HG03064 (cell line): ENCODE results near the gene SLC1A4.

ENCODE experiments used
- ATAC-seq: cut with Tn5 transposase; IDR thresholded peaks from one replicate; pipeline ENCODE4 v1.9.1; 2021; ENCODE audit warnings: low read depth; ENCODE audit not compliant: unreplicated experiment

Gene SLC1A4

GRCh38 chr2:64989126-64989981 lies at the start of gene SLC1A4:
Gene SLC1A4, plus strand, starts transcription at chr2:64989399. Its CDS starts 245 bp downstream, at chr2:64989644.
- peak; percentile 72 for ATAC-seq

- ATAC-seq: no peak
These were observed 48.1 kb upstream of the SLC1A4 start for GRCh38 chr2:64941143-64941542.

DNA sequence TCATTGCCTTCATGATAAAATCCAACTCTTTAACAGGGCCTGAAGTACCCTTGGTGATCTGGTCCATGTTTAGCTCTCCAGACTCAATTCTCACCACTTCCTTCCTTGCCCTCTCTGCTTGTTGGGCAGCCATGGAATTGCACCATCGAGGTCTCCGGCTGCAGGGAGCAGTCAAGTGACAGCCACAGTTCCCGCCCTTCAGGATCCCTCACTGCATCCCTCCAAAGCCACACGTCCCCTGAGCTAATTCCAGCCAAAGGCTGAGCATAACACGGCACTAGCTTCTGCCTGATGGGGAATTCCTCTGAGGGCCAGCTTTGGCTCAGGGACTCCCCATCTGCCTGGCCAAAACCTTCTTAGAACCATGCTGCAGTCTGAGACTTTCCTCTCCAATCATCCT lies 47.4 kb upstream of the SLC1A4 start:
- no peak for ATAC-seq

DNA sequence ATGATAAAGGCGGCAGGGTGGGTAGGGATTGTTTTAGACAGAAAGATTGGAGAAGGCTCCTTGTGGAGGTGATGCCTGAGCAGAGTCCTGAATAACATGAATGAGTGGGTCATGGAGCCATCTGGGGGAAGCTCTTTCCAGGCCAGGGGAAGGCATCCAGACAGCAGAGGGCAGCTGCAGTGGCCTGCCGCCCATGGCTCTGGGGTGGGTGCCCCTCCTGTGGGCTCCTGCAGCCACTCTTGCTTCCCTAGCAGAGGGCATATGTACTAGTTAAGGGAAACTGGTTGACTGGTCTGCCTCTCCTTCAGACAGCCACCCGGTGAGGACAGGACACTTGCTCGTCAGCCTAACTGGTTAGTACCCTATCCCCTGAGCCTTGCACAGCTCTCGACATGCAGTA lies 46.5 kb upstream of the SLC1A4 start:
- ATAC-seq: no peak

- no peak for ATAC-seq
These were observed 45.6 kb upstream of the SLC1A4 start for GRCh38 chr2:64943387-64944150.

- ATAC-seq: no peak
These were observed 44.7 kb upstream of the SLC1A4 start for GRCh38 chr2:64944484-64944883.

DNA sequence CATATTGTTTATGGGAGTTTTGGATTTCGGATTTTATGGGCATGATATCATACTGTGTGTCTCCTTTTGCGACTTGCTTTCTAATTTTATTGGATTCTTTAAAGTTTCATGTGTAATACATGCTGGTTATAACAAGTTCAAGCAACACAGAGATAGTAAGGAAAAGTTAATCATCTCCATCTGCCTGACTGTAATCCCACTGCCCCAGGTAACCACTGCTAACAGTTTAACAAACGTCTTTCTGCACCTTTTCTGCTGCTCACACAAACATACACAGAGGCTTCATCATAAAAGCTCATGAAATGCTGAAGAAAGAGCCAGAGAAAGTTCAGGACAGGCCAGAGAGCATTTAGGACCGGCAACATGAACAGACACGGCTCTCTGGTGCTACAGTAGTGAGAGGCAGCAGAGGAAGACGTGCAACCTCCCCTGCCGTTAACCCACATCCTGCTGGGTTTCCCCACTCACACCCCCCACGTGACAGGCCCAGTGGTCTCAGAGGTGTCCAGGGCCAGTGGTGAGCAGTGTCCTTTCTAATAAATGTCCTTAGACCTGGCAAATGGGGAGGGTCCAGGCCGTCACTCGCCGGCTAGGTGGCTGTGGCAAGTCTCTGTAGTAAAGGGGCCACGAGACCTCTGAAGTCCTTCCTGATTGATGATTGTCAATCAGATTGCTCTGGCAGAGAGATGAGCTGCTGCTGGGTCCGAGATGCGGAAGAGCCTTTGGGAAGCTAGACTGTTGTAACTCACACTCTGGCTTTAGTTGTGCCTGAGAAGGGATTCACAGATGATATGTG lies 43.0 kb upstream of the SLC1A4 start:
- peak; percentile 67 for ATAC-seq

GRCh38 chr2:64946769-64947247 lies 42.4 kb upstream of the SLC1A4 start:
- no peak for ATAC-seq

DNA sequence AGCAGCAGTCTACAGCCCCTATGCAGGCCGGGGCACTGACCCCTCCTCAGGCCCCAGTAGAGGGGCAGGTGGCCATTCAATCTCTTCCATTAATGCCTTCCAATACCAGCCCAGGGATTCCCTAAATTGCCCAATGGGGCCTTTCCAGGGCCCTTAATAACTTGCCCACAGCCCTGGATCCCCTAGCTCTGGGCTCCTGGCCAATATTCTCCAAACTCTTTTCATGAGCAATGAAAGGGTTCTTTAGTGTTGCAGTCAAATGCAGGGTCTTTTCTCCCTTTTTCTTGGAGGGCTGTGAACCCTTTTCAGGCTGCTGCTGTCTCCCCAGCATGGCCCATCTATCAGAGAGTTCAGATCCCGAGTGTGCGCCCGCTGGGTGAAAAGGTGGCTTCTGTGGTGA lies 41.3 kb upstream of the SLC1A4 start:
- ATAC-seq: no peak

DNA sequence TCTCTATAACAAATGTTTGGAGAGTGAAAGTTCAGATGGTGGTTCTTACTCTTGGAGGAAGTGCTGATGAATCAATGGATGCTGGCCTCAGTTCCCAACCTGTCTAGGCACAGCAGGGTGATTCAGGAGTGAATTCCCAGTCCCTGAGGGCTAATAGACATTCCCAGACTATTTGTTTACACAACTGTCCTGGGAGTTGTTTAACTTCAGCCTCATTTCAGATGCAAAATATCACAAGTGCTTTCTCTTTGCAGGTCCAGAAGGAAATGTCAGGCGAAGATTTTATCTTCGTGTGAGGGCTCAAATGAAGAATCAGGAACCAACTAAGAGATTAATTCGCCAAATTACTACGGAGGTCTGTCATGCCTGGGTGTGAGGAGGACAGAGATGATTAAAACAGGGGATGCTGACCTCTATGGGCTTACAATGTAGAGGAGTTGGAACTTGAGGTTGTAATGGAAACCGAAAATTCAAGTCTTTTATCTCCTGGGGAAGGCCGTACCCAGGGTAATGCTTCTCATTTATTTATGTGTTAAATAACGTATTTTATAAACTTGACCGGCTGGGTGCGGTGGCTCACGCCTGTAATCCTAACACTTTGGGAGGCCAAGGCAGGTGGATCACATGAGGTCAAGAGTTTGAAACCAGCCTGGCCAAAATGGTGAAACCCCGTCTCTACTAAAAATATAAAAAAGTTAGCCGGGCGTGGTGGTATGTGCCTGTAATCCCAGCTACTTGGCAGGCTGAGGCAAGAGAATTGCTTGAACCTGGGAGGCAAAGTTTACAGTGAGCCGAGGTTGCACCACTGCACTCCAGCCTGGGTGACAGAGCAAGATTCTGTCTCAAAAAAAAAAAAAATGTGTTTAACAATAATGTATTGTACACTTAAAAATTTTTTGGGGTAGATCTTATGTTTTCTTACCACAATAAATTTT lies 38.7 kb upstream of the SLC1A4 start:
- no peak for ATAC-seq

GRCh38 chr2:64951306-64951953 lies 37.8 kb upstream of the SLC1A4 start:
- ATAC-seq: no peak

GRCh38 chr2:64952096-64952495 lies 37.1 kb upstream of the SLC1A4 start:
- no peak for ATAC-seq

GRCh38 chr2:64952511-64953482 lies 36.4 kb upstream of the SLC1A4 start:
- ATAC-seq: no peak

DNA sequence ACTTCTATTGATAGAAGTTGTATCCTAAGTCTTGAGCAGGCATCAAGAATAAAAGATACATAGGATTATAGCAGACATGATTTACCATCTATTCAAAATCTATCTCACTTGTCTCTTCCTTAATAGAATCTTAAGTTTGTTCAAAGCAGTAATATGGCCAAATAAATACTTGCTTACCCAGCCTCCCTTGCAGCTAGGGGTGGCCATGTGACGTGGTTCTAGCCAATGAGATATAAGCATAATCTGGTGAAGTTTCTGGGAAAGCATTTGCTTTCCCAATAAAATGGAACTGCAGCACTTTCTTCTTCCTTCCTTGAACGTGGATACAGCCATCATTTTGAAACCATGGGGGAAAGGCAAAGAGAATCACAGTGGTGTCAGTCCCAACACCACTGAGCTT lies 33.7 kb upstream of the SLC1A4 start:
- ATAC-seq: no peak

DNA sequence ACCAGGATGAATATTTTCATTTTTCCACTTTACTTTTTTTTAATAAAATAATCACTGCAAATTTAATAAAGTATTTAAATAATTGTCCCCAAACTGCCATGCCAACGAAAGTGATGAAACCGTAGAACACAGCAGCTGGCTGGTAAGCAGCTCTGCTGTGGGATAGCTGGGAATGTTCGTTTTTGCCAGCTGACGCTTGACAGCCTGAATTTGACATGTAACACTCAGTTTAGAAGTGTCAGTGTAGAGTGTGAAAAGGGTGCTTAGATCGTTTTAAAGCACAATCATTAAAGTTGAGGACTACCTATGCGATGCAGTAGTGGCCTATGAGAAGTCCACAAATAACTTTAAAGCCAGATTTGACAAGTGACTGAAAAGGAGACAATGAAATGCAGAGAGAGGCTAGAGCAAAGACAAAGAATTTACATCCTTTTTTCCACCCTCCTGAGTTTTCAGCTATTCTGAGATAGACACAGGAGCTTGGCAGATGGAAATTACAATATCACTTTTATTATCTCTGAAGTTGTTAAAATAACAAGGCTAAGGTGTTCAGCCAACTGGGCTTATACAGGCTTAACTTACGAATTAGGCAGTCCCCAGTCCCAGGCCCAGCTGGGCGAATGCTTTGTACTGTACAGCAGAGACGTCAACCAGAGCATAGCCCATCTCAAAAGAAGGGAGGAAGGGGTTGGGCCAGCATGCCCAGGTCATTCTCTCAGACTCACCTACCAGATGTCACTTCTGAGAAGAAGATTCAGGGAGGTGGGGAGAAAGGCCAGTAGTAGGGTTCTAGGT lies 31.9 kb upstream of the SLC1A4 start:
- no peak for ATAC-seq

DNA sequence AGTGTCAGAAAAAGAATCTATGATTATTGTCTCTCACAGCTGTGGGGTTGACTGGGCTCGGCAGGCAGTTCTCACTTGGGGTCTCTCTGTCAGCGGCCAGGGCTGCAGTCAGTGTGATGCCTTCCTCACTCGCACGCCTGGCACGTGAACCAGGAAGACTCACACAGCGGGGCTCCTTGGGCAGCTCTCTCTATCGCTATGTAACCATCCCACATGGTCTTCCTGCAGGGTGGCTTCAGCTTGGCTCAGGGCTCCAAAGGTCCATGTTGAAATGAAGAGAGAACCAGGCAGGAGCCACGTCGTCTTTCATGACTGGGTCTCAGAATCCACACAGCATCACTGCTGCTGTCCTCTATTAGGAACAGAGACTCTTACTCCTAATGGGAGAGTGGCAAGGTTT lies 30.6 kb upstream of the SLC1A4 start:
- ATAC-seq: no peak

GRCh38 chr2:64960819-64961218 lies 28.4 kb upstream of the SLC1A4 start:
- no peak for ATAC-seq
